ENCODE results near the gene CD300LB. TPM values are rescaled to one million over a fixed set of nuclear protein-coding genes. Genes with fewer than 3 reads are reported as not detected.

Gene CD300LB
- total RNA-seq, 1 experiment from 2014 or later: not detected

DNA sequence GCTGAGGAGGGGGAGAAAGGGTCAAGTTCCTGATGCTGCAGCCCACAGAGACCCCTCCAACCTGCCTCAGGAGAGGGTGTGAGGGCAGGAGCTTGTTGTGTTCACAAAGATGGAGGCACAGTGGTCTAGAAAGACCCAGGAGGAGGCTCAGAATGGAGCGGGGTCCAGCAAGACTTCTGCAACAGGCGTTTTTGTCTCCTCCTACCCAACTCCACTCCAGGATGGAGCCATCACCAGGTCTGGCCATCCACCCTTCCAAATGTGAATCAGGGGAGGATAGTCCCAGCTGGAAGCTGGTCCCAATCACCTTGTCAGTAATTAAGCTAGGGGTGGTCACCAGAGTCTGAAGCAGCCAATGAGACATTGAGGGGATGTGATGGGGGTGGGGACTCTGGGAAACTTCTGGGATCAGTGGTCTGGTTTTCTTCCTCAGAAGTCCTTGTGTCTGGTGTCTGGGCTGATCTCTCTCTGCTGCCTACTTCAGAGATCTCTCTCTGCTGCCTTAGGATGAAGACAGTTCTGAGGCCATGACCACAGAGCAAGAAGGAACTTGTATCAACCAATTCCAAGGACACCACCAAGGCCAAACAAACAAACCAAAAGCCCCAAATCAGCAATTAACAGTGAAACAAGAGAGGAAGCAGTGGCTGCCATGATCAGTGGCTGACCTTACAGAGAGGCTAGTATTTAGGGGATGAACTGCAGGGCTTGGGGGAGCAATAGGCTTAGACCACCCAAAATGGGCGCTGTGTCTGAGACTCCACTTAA, 14.5 kb downstream of the CD300LB start:
- H3K27me3 ChIP-seq (ENCODE audit: insufficient read depth, low read length): 0 out of 2 replicates have a peak, but pooled peaks cover 1% of the 10 kb centered on the region
- H2BK120ac ChIP-seq (ENCODE audit: low read depth, low read length, poor library complexity, severe bottlenecking): no peak overlapping the region
- no peak overlapping the region for H3K18ac ChIP-seq (ENCODE audit: insufficient read length, low read depth, low read length)
- H3K56ac ChIP-seq (ENCODE audit: insufficient read length, low read depth, low read length): no peak overlapping the region
- no peak overlapping the region for H3K4me2 ChIP-seq (ENCODE audit: insufficient read depth, insufficient read length, low read length)
- H3K27ac ChIP-seq (ENCODE audit: insufficient read length, low read depth, low read length): no peak overlapping the region
- TF ChIP-seq, protein P1, sequence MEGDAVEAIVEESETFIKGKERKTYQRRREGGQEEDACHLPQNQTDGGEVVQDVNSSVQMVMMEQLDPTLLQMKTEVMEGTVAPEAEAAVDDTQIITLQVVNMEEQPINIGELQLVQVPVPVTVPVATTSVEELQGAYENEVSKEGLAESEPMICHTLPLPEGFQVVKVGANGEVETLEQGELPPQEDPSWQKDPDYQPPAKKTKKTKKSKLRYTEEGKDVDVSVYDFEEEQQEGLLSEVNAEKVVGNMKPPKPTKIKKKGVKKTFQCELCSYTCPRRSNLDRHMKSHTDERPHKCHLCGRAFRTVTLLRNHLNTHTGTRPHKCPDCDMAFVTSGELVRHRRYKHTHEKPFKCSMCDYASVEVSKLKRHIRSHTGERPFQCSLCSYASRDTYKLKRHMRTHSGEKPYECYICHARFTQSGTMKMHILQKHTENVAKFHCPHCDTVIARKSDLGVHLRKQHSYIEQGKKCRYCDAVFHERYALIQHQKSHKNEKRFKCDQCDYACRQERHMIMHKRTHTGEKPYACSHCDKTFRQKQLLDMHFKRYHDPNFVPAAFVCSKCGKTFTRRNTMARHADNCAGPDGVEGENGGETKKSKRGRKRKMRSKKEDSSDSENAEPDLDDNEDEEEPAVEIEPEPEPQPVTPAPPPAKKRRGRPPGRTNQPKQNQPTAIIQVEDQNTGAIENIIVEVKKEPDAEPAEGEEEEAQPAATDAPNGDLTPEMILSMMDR (conservative IDR thresholded peaks at IDR 0.05): no peak
- no peaks in the 10 kb centered on the region for H3K4me1 ChIP-seq (ENCODE audit: insufficient read depth, low read length)
- no peaks in the 10 kb centered on the region for H3K23me2 ChIP-seq (ENCODE audit: insufficient read length, low read depth, low read length, poor library complexity, severe bottlenecking)
- no peak overlapping the region for H3T11ph ChIP-seq (ENCODE audit: low read length)
- H4K91ac ChIP-seq (ENCODE audit: insufficient read length, low read depth, low read length): no peak overlapping the region
- no peaks in the 10 kb centered on the region for H4K20me1 ChIP-seq (ENCODE audit: control insufficient read depth, insufficient read depth, insufficient read length)
- H3K4ac ChIP-seq (ENCODE audit: low read depth, low read length): no peak overlapping the region
- H4K5ac ChIP-seq (ENCODE audit: insufficient read length, low read depth, low read length): no peak overlapping the region
- H3K23ac ChIP-seq (ENCODE audit: insufficient read length, low read depth, low read length): no peak overlapping the region
- no peaks in the 10 kb centered on the region for H3K4me1 Mint-ChIP-seq
- no peak overlapping the region for H3K27ac Mint-ChIP-seq
- H3K27me3 Mint-ChIP-seq (ENCODE audit: low read depth): peaks cover 62% of the 10 kb centered on the region
- H4K8ac ChIP-seq (replicated peaks; ENCODE audit: insufficient read length, low read depth, low read length): no peak overlapping the region
- H3K9me3 Mint-ChIP-seq: peaks cover 26 to 37% of the 10 kb centered on the region in 2 experiments
- no peaks in the 10 kb centered on the region for H3K79me2 ChIP-seq (ENCODE audit: insufficient read depth, low read length)
- H2BK20ac ChIP-seq (ENCODE audit: low read depth, low read length, poor library complexity, severe bottlenecking): no peak overlapping the region
- no peak overlapping the region for H3K4me3 Mint-ChIP-seq
- H2BK15ac ChIP-seq (ENCODE audit: low read depth, low read length): no peak overlapping the region
- no peaks in the 10 kb centered on the region for H3K79me1 ChIP-seq (ENCODE audit: insufficient read depth, low read depth, low read length, poor library complexity, severe bottlenecking)
- no peak overlapping the region for H3K9ac ChIP-seq (ENCODE audit: extremely low read depth, insufficient read length, low read length)
- H2BK12ac ChIP-seq (ENCODE audit: insufficient read length, low read depth, low read length): no peak overlapping the region
- H2BK5ac ChIP-seq (ENCODE audit: insufficient read length, low read length): no peak overlapping the region
- no peak overlapping the region for H2AK5ac ChIP-seq (ENCODE audit: insufficient read length, low read length)
- H3K14ac ChIP-seq (ENCODE audit: insufficient read depth, low read length): no peak overlapping the region
- peaks cover 8% of the 10 kb centered on the region for H3K9me3 ChIP-seq (ENCODE audit: control insufficient read depth, low read depth, low read length)
- no CpG with 5 or more reads among the region's 3 CpGs for WGBS (ENCODE audit: extremely low coverage, insufficient read length, low lambda C conversion rate)
- DNase-seq: no peak
- H2AFZ ChIP-seq (ENCODE audit: low read length): no peak overlapping the region
- peaks cover 11 to 12% (median 12%) of the 10 kb centered on the region in 3 experiments for H3K36me3 Mint-ChIP-seq (ENCODE audit: insufficient read depth in 1 of 3, low read depth in 3 of 3)
